GM23338 (cell line): Measurements from ENCODE around the gene CEND1. TPM values are rescaled to one million over a fixed set of nuclear protein-coding genes. Genes with fewer than 3 reads are reported as not detected.

ENCODE experiments used
- ATAC-seq: fragments of 200-7000 bp; cut with Tn5 transposase; 3 replicates; pipeline ENCODE4 v1.9.1; 2020
- DNase-seq: peaks from one replicate; pipeline ENCODE4 v3.0.0-alpha.2; 2015; ENCODE audit warnings: low spot score
- H2AFZ ChIP-seq: fragments of 200-600 bp; sonication (generic); 2 replicates; pipeline ENCODE4 v1.8.0; 2016; ENCODE audit warnings: antibody characterized with exemption, mild to moderate bottlenecking, moderate library complexity
- H3F3A ChIP-seq: fragments of 200-600 bp; sonication (generic); replicated peaks from 2 replicates; pipeline ENCODE4 v1.8.0; 2017; ENCODE audit warnings: antibody characterized with exemption, mixed run types, low read depth
- H3K27ac ChIP-seq: fragments of 200-600 bp; sonication (generic); 2 replicates; pipeline ENCODE4 v1.6.1; 2016; ENCODE audit warnings: low read depth
- H3K27me3 ChIP-seq: fragments of 200-600 bp; sonication (generic); 2 replicates; pipeline ENCODE4 v1.8.0; 2016; ENCODE audit warnings: mild to moderate bottlenecking, mixed run types, moderate library complexity; ENCODE audit not compliant: insufficient read depth
- H3K36me3 ChIP-seq: fragments of 200-600 bp; sonication (generic); 2 replicates; pipeline ENCODE4 v1.8.0; 2016; ENCODE audit warnings: mild to moderate bottlenecking; ENCODE audit not compliant: insufficient read depth
- H3K4me1 ChIP-seq: fragments of 200-600 bp; sonication (generic); 2 replicates; pipeline ENCODE4 v1.8.0; 2016; ENCODE audit warnings: mild to moderate bottlenecking, moderate library complexity; ENCODE audit not compliant: insufficient read depth
- H3K4me2 ChIP-seq: fragments of 200-600 bp; sonication (generic); 2 replicates; pipeline ENCODE4 v1.7.1; 2017; ENCODE audit warnings: mixed run types
- H3K4me3 ChIP-seq: fragments of 200-600 bp; sonication (generic); 2 replicates; pipeline ENCODE4 v1.6.1; 2016; ENCODE audit warnings: mixed run types
- H3K79me2 ChIP-seq: fragments of 200-600 bp; sonication (generic); replicated peaks from 2 replicates; pipeline ENCODE4 v1.8.0; 2017; ENCODE audit warnings: mild to moderate bottlenecking; ENCODE audit not compliant: insufficient read depth
- H3K9me2 ChIP-seq: fragments of 200-600 bp; sonication (generic); 2 replicates; pipeline ENCODE4 v1.8.0; 2017; ENCODE audit not compliant: insufficient read depth
- H4K20me1 ChIP-seq: fragments of 200-600 bp; sonication (generic); replicated peaks from 2 replicates; pipeline ENCODE4 v1.8.0; 2017; ENCODE audit warnings: mild to moderate bottlenecking; ENCODE audit not compliant: insufficient read depth
- H3K27ac Mint-ChIP-seq: 2 replicates; pipeline ENCODE4 v1.8.0; 2020; ENCODE audit warnings: inconsistent platforms, mild to moderate bottlenecking, moderate library complexity, mixed read lengths
- H3K27me3 Mint-ChIP-seq: 3 replicates; pipeline ENCODE4 v1.8.0; 2022; ENCODE audit warnings: low read depth, mild to moderate bottlenecking, moderate library complexity, mixed read lengths, inconsistent platforms; ENCODE audit not compliant: insufficient read depth, poor library complexity
- H3K36me3 Mint-ChIP-seq: 3 replicates; pipeline ENCODE4 v1.8.0; 2021; ENCODE audit warnings: low read depth, mild to moderate bottlenecking, inconsistent platforms, moderate library complexity, mixed read lengths
- H3K4me1 Mint-ChIP-seq: 3 replicates; pipeline ENCODE4 v1.8.0; 2020; ENCODE audit warnings: mild to moderate bottlenecking, inconsistent platforms, mixed read lengths
- H3K4me3 Mint-ChIP-seq: 3 replicates; pipeline ENCODE4 v1.8.0; 2021; ENCODE audit warnings: moderate library complexity, mild to moderate bottlenecking, inconsistent platforms, mixed read lengths
- H3K9me3 Mint-ChIP-seq: 3 replicates; pipeline ENCODE4 v1.8.0; 2020; ENCODE audit warnings: moderate library complexity, mild to moderate bottlenecking, inconsistent platforms, mixed read lengths
- CREB1 ChIP-seq: fragments of 250-450 bp; sonication (Bioruptor Pico); IDR thresholded peaks from 2 replicates; pipeline ENCODE4 v1.5.0; 2020; ENCODE audit warnings: low read depth, mild to moderate bottlenecking, moderate library complexity
- ETS1 ChIP-seq: IDR thresholded peaks from 2 replicates; pipeline ENCODE4 v1.6.1; 2016; ENCODE audit warnings: antibody characterized with exemption
- EZH2 ChIP-seq: fragments of 200-600 bp; sonication (generic); IDR thresholded peaks from one replicate; pipeline ENCODE4 v1.8.0; 2017; ENCODE audit warnings: antibody characterized with exemption, mild to moderate bottlenecking, low read depth; ENCODE audit not compliant: unreplicated experiment
- EZH2phosphoT487 ChIP-seq: fragments of 200-600 bp; sonication (generic); IDR thresholded peaks from one replicate; pipeline ENCODE4 v1.8.1; 2018; ENCODE audit warnings: antibody characterized with exemption; ENCODE audit not compliant: unreplicated experiment
- JUNB ChIP-seq: IDR thresholded peaks from one replicate; pipeline ENCODE4 v1.6.1; 2016; ENCODE audit warnings: antibody characterized with exemption; ENCODE audit not compliant: unreplicated experiment
- NANOG ChIP-seq: IDR thresholded peaks from 2 replicates; pipeline ENCODE4 v1.6.1; 2016; ENCODE audit warnings: antibody characterized with exemption, borderline replicate concordance
- POLR2AphosphoS5 ChIP-seq: IDR thresholded peaks from 2 replicates; pipeline ENCODE4 v1.6.1; 2016; ENCODE audit warnings: antibody characterized with exemption, low read depth
- STAT1 ChIP-seq: IDR thresholded peaks from one replicate; pipeline ENCODE4 v1.6.1; 2016; ENCODE audit warnings: antibody characterized with exemption; ENCODE audit not compliant: unreplicated experiment
- ZNF114 ChIP-seq: fragments of 250-450 bp; sonication (Bioruptor Pico); IDR thresholded peaks from 2 replicates; pipeline ENCODE4 v1.5.0; 2020; ENCODE audit warnings: mild to moderate bottlenecking, moderate library complexity
- ZNF331 ChIP-seq: fragments of 250-450 bp; sonication (Bioruptor Pico); IDR thresholded peaks from 2 replicates; pipeline ENCODE4 v1.5.0; 2020; ENCODE audit warnings: low read depth, mild to moderate bottlenecking, moderate library complexity
- ZNF462 ChIP-seq: fragments of 250-450 bp; sonication (Bioruptor Pico); IDR thresholded peaks from 2 replicates; pipeline ENCODE4 v1.5.0; 2020; ENCODE audit warnings: mild to moderate bottlenecking, moderate library complexity
- polyA plus RNA-seq: library from polyadenylated mRNA; unstranded; fragments of >200 nt; fragmentation: Nextera tagmentation; extraction: Ambion mirVana; gene quantifications from 2 replicates; pipeline ENCODE4 v1.2.1, GENCODE V29; 2016
- total RNA-seq: library from RNA; depleted of rRNA; stranded (reverse); fragments of >200 nt; shearing (Covaris generic); gene quantifications from 2 replicates; pipeline ENCODE4 v1.2.3, GENCODE V29; 2014
- TF ChIP-seq, protein P1 (sequence below), 2 experiments: fragments of 200-600 bp in 1 of 2; sonication (generic) in 1 of 2; conservative IDR thresholded peaks; 2 replicates each; pipeline versions ENCODE4 v1.5.1 to v1.6.1; 2016 to 2017; ENCODE audit warnings: antibody characterized with exemption in 2 of 2, low read depth in 2 of 2, mild to moderate bottlenecking in 2 of 2, moderate library complexity in 1 of 2
- TF ChIP-seq, protein P2 (sequence below): IDR thresholded peaks from one replicate; pipeline ENCODE4 v1.6.1; 2018; ENCODE audit warnings: antibody characterized with exemption; ENCODE audit not compliant: unreplicated experiment

The CEND1 gene
- total and polyA plus RNA-seq, 2 experiments from 2014 or later = 4.8 to 5.5 TPM

- TF ChIP-seq EZH2phosphoT487 (no peak), EZH2 (no peak), STAT1 (no peak), POLR2AphosphoS5 (no peak; the same call in 1 of the 2 replicates), ETS1 (no peak; the same call in 1 of the 2 replicates), ZNF331 (CRISPR knock-in tag) (no peak), JUNB (no peak), ZNF114 (no peak), ZNF462 (CRISPR knock-in tag) (no peak), CREB1 (CRISPR knock-in tag) (no peak), NANOG (no peak)
- TF ChIP-seq, protein P1, sequence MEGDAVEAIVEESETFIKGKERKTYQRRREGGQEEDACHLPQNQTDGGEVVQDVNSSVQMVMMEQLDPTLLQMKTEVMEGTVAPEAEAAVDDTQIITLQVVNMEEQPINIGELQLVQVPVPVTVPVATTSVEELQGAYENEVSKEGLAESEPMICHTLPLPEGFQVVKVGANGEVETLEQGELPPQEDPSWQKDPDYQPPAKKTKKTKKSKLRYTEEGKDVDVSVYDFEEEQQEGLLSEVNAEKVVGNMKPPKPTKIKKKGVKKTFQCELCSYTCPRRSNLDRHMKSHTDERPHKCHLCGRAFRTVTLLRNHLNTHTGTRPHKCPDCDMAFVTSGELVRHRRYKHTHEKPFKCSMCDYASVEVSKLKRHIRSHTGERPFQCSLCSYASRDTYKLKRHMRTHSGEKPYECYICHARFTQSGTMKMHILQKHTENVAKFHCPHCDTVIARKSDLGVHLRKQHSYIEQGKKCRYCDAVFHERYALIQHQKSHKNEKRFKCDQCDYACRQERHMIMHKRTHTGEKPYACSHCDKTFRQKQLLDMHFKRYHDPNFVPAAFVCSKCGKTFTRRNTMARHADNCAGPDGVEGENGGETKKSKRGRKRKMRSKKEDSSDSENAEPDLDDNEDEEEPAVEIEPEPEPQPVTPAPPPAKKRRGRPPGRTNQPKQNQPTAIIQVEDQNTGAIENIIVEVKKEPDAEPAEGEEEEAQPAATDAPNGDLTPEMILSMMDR (conservative IDR thresholded peaks at IDR 0.05; ENCODE audit: low read depth in 2 of 2) = no peak
- TF ChIP-seq, protein P2, sequence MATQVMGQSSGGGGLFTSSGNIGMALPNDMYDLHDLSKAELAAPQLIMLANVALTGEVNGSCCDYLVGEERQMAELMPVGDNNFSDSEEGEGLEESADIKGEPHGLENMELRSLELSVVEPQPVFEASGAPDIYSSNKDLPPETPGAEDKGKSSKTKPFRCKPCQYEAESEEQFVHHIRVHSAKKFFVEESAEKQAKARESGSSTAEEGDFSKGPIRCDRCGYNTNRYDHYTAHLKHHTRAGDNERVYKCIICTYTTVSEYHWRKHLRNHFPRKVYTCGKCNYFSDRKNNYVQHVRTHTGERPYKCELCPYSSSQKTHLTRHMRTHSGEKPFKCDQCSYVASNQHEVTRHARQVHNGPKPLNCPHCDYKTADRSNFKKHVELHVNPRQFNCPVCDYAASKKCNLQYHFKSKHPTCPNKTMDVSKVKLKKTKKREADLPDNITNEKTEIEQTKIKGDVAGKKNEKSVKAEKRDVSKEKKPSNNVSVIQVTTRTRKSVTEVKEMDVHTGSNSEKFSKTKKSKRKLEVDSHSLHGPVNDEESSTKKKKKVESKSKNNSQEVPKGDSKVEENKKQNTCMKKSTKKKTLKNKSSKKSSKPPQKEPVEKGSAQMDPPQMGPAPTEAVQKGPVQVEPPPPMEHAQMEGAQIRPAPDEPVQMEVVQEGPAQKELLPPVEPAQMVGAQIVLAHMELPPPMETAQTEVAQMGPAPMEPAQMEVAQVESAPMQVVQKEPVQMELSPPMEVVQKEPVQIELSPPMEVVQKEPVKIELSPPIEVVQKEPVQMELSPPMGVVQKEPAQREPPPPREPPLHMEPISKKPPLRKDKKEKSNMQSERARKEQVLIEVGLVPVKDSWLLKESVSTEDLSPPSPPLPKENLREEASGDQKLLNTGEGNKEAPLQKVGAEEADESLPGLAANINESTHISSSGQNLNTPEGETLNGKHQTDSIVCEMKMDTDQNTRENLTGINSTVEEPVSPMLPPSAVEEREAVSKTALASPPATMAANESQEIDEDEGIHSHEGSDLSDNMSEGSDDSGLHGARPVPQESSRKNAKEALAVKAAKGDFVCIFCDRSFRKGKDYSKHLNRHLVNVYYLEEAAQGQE = no peak
- Histone ChIP-seq H3K4me1 (peaks cover 28% of the 10 kb centered on the region), H3K9me2 (no peaks in the 10 kb centered on the region), H3K27me3 (peaks cover 28% of the 10 kb centered on the region), H2AFZ (no peak overlapping the region), H3F3A (peaks cover 24% of the 10 kb centered on the region), H3K27ac (no peak overlapping the region), H3K4me3 (peak overlapping the region; percentile 89), H4K20me1 (no peaks in the 10 kb centered on the region; the same call in 1 of the 2 replicates), H3K36me3 (no peaks in the 10 kb centered on the region), H3K4me2 (peak overlapping the region; percentile 98), H3K79me2 (no peaks in the 10 kb centered on the region)
- H3K27ac Mint-ChIP-seq = no peak overlapping the region
- peaks cover 60% of the 10 kb centered on the region for H3K27me3 Mint-ChIP-seq
- ATAC-seq (no peak), DNase-seq (no peak)
- H3K36me3 Mint-ChIP-seq = peaks cover 7% of the 10 kb centered on the region; the same call in 1 of the 3 replicates
- no peaks in the 10 kb centered on the region; the same call in 2 of the 3 replicates for H3K9me3 Mint-ChIP-seq
- peaks cover 43% of the 10 kb centered on the region for H3K4me1 Mint-ChIP-seq
- peak overlapping the region; percentile 79 for H3K4me3 Mint-ChIP-seq
Measured at GRCh38 chr11:828506-829175, 38.8 kb upstream of the CEND1 start.
